ENCODE measurements around the gene HOXA3.

Gene HOXA3

DNA sequence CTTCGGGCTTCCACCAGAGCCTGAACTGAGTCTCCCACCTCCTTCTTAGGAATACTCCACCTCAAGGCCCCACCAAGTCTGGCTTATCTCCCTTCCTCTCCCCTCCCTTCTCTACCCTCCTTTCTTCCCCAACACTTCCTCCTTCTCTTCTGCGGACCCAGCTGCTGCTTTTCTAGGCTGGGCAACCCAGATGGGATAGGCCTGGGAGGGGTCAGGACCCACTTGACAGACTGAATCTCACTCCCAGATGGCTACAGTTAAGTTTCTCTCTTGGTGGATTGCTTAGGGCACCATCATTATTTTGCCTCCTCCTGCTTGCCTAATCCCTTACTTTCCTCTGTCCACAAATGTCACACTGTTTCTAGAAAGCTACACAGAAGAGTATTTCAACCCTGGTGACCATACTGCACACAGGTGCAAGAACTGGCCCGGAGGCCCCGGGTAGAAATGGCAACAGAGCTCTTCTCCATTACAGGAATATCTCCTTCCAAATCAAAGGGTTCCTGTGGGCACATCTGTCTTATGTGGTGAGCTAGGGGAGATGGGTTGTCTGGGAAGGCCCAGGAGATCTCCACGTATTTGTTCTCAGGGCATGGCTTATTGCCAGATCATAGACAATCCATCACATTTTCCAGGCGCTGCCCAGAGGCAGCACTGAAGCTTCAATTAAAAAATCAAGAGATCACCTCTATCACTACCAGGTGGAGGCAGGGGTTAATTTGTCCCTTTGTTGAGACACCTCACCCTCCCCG, 37.8 kb upstream of the HOXA3 start:
- H3K4me3 ChIP-seq (ENCODE audit: low read length), result no peak overlapping the region
- no peak overlapping the region for H4K5ac ChIP-seq (ENCODE audit: low read length)
- H3K4me1 ChIP-seq (ENCODE audit: control insufficient read depth, low read depth, low read length), result no peaks in the 10 kb centered on the region
- H3K79me1 ChIP-seq (ENCODE audit: low read length), result no peaks in the 10 kb centered on the region
- no peak overlapping the region for H3K56ac ChIP-seq (ENCODE audit: low read length)
- no peak overlapping the region for H3K18ac ChIP-seq (ENCODE audit: low read length)
- H2BK120ac ChIP-seq (ENCODE audit: low read depth, low read length), result no peak overlapping the region
- no peaks in the 10 kb centered on the region for H3K36me3 ChIP-seq (ENCODE audit: control insufficient read depth, insufficient read depth, low read length)
- no peak overlapping the region for H3K9ac ChIP-seq (ENCODE audit: low read length)
- no peaks in the 10 kb centered on the region for H3K79me2 ChIP-seq (ENCODE audit: control insufficient read depth, insufficient read depth, low read length)
- no peak overlapping the region for H3K23ac ChIP-seq (ENCODE audit: low read length)
- H3K27me3 ChIP-seq (ENCODE audit: insufficient read depth, low read length, poor library complexity), result peaks cover 83% of the 10 kb centered on the region
- no peak overlapping the region for H2BK15ac ChIP-seq (replicated peaks; ENCODE audit: low read depth)
- DNase-seq, result no peak
- no CpG with 5 or more reads among the region's 7 CpGs for WGBS (ENCODE audit: extremely low coverage, insufficient coverage, low lambda C conversion rate)
- no peak overlapping the region for H4K8ac ChIP-seq (ENCODE audit: low read depth, low read length)
- no peak overlapping the region for H2BK5ac ChIP-seq (ENCODE audit: low read length)
- H2AK5ac ChIP-seq (ENCODE audit: low read length), result no peak overlapping the region
- H3K4ac ChIP-seq (ENCODE audit: low read depth, low read length), result no peak overlapping the region
- H3K27ac ChIP-seq (ENCODE audit: low read depth, low read length), result no peak overlapping the region
- no peak overlapping the region for H3K4me2 ChIP-seq (ENCODE audit: low read length)

DNA sequence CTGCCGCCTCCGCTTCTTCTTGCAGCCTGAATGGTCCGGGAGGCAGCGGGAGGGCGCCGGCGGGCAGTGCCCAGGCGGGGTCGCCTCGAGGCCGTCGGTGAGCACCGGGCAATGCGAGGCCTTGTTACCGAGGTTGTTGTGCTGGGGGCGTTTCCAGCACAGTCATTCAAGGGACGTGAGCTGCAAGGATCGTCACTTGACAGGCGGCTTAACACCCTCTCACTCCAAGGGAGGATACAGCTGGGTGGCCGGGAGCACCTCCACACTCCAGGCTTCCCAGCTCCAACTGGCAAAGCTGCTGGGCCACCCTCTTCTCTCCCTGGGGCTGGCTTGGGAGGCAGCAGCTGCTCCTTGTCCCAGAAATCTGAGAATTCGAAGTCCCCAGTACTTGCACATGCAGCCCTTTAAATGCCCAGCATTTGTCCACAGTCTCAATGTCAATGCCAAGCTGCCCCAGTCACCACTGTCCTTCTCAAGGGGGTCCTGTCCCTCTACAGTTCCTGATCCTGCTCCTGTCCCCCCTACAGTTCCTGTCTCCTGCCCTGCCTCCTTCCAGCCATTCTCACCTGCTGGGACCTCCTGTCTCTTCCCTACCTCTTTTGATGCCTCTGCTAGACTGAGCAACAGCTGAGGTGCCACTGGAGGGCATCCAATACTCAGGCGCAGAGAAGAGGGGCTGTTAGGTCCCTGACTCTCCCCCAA, 37.1 kb upstream of the HOXA3 start:
- Histone ChIP-seq H3K4ac (ENCODE audit: low read depth, low read length) (no peak overlapping the region), H4K8ac (ENCODE audit: low read depth, low read length) (no peak overlapping the region), H3K4me3 (ENCODE audit: low read length) (no peak overlapping the region), H3K4me2 (ENCODE audit: low read length) (peak overlapping the region; percentile 54), H2BK5ac (ENCODE audit: low read length) (no peak overlapping the region), H3K23ac (ENCODE audit: low read length) (peak overlapping the region; percentile 45), H2AK5ac (ENCODE audit: low read length) (no peak overlapping the region), H3K79me2 (ENCODE audit: control insufficient read depth, insufficient read depth, low read length) (no peaks in the 10 kb centered on the region), H3K18ac (ENCODE audit: low read length) (no peak overlapping the region), H3K4me1 (ENCODE audit: control insufficient read depth, low read depth, low read length) (no peaks in the 10 kb centered on the region), H3K56ac (ENCODE audit: low read length) (peak overlapping the region; percentile 61), H3K36me3 (ENCODE audit: control insufficient read depth, insufficient read depth, low read length) (no peaks in the 10 kb centered on the region), H3K27me3 (ENCODE audit: insufficient read depth, low read length, poor library complexity) (peaks cover 90% of the 10 kb centered on the region), H3K27ac (ENCODE audit: low read depth, low read length) (no peak overlapping the region), H3K9ac (ENCODE audit: low read length) (no peak overlapping the region), H2BK15ac (replicated peaks; ENCODE audit: low read depth) (no peak overlapping the region), H4K5ac (ENCODE audit: low read length) (no peak overlapping the region), H2BK120ac (ENCODE audit: low read depth, low read length) (no peak overlapping the region), H3K79me1 (ENCODE audit: low read length) (no peaks in the 10 kb centered on the region)
- no peak for DNase-seq
- WGBS (ENCODE audit: extremely low coverage, insufficient coverage, low lambda C conversion rate), result no CpG with 5 or more reads among the region's 22 CpGs

DNA sequence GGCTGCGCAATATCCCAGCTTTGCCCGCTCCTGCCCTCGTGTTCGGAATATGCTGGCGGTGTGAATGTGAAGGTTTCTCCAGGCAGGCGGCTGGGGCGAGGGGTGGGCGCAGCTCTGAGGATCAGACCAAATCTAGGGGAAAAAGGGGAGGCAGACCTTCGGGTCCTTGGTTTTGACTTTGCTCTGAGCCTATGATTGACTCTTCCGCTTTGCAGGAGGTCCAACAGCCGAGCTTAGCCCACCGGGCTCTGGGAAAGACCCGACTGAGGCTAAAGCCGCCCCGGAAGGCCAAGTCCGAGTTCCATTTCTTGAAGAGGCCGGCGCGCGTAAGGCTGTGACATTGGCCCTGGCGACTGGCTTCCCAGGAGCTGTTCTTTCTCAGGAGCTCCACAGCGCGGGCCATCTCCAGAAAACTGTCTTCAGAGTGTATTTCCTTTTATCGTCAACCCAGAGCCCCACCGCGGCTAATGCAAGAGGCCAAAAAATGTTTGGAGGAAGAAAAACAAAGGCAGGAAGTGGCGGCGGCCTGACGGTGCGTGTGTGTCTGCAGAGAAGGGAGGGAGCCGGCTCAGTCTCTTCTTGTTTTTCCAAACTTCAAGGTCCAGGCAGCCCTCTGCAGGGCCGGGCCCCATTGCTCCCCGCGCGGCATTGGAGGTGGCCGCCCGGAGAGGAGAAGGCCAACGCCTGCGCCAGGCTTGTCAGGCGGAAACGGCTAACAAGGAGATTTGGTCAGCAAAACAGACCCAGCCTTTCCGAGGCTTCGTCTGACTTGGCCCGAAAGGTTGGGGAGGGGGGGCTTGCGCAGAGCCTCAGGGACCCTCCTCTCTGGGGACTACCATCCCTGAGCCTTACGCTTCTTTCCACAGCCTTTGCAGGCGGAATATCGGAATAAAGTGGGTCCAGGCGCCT, 36.3 kb upstream of the HOXA3 start:
- H3K4me1 ChIP-seq (ENCODE audit: control insufficient read depth, low read depth, low read length), result no peaks in the 10 kb centered on the region
- H3K9ac ChIP-seq (ENCODE audit: low read length), result peak overlapping the region; percentile 26
- peak overlapping the region; percentile 54 for H3K4me2 ChIP-seq (ENCODE audit: low read length)
- DNase-seq, result peak; percentile 63
- H3K27me3 ChIP-seq (ENCODE audit: insufficient read depth, low read length, poor library complexity), result peaks cover 92% of the 10 kb centered on the region
- no peak overlapping the region for H4K5ac ChIP-seq (ENCODE audit: low read length)
- H3K36me3 ChIP-seq (ENCODE audit: control insufficient read depth, insufficient read depth, low read length), result no peaks in the 10 kb centered on the region
- no peak overlapping the region for H4K8ac ChIP-seq (ENCODE audit: low read depth, low read length)
- H3K79me2 ChIP-seq (ENCODE audit: control insufficient read depth, insufficient read depth, low read length), result no peaks in the 10 kb centered on the region
- no peak overlapping the region for H3K27ac ChIP-seq (ENCODE audit: low read depth, low read length)
- no peaks in the 10 kb centered on the region for H3K79me1 ChIP-seq (ENCODE audit: low read length)
- no peak overlapping the region for H3K18ac ChIP-seq (ENCODE audit: low read length)
- WGBS (ENCODE audit: extremely low coverage, insufficient coverage, low lambda C conversion rate), result no CpG with 5 or more reads among the region's 49 CpGs
- peak overlapping the region; percentile 61 for H3K56ac ChIP-seq (ENCODE audit: low read length)
- H3K4ac ChIP-seq (ENCODE audit: low read depth, low read length), result no peak overlapping the region
- H2BK5ac ChIP-seq (ENCODE audit: low read length), result no peak overlapping the region
- H2AK5ac ChIP-seq (ENCODE audit: low read length), result no peak overlapping the region
- H2BK120ac ChIP-seq (ENCODE audit: low read depth, low read length), result no peak overlapping the region
- H3K4me3 ChIP-seq (ENCODE audit: low read length), result no peak overlapping the region
- no peak overlapping the region for H3K23ac ChIP-seq (ENCODE audit: low read length)
- no peak overlapping the region for H2BK15ac ChIP-seq (replicated peaks; ENCODE audit: low read depth)

DNA sequence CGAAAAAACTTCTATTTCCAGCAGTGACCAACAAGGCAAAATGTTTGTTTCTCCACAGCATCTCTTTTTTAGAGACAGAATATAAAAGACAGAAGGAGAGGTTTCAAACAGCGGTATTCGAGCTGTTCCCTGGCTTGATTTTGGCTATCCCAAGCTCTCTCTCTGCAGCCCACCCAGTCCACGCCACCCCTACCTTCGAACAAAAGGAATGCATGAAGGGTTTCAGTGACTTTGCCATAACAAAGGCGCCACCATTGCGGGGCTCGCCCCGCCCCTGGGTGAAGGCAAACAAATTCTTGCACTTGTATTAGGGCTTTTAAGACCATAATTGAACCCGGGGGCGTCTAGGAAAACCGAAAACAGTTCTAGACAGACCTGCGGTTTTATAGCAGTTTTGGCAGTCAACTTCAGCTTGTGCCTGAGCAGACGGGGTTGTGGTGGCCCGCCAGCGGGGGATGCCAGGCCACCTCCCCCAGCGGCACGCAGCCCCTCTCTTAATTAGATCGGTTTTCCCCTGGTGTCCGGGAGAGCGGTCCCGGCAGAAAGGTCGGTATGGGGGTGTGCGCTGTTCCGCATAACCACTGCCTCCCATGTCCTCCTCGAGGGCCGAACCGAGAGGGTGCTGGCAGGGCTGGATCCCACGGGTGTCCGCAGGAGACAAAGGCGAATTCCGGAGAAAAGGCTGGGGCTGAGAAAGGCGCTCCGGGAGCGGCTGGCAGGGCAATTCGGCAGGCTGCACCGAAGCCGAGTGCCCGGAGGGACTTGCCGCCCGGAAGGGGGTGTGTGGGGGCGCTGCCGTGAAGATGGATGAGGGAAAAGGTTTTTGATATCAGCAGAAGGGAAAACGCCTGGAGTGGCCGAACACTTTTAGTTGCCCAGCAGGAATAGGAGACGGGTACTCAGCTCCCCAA, 35.3 kb upstream of the HOXA3 start:
- H3K27ac ChIP-seq (ENCODE audit: low read depth, low read length), result no peak overlapping the region
- H3K79me1 ChIP-seq (ENCODE audit: low read length), result no peaks in the 10 kb centered on the region
- no peak overlapping the region for H2AK5ac ChIP-seq (ENCODE audit: low read length)
- H3K4ac ChIP-seq (ENCODE audit: low read depth, low read length), result no peak overlapping the region
- H3K9ac ChIP-seq (ENCODE audit: low read length), result no peak overlapping the region
- no peaks in the 10 kb centered on the region for H3K4me1 ChIP-seq (ENCODE audit: control insufficient read depth, low read depth, low read length)
- no peak overlapping the region for H2BK120ac ChIP-seq (ENCODE audit: low read depth, low read length)
- H3K23ac ChIP-seq (ENCODE audit: low read length), result peak overlapping the region; percentile 48
- no peak overlapping the region for H3K56ac ChIP-seq (ENCODE audit: low read length)
- H4K8ac ChIP-seq (ENCODE audit: low read depth, low read length), result no peak overlapping the region
- H2BK15ac ChIP-seq (replicated peaks; ENCODE audit: low read depth), result no peak overlapping the region
- no peak overlapping the region for H3K18ac ChIP-seq (ENCODE audit: low read length)
- no peaks in the 10 kb centered on the region for H3K79me2 ChIP-seq (ENCODE audit: control insufficient read depth, insufficient read depth, low read length)
- no peak overlapping the region for H3K4me3 ChIP-seq (ENCODE audit: low read length)
- H3K36me3 ChIP-seq (ENCODE audit: control insufficient read depth, insufficient read depth, low read length), result no peaks in the 10 kb centered on the region
- no peak overlapping the region for H4K5ac ChIP-seq (ENCODE audit: low read length)
- peak overlapping the region; percentile 54 for H3K4me2 ChIP-seq (ENCODE audit: low read length)
- no peak for DNase-seq
- H3K27me3 ChIP-seq (ENCODE audit: insufficient read depth, low read length, poor library complexity), result peaks cover 90% of the 10 kb centered on the region
- H2BK5ac ChIP-seq (ENCODE audit: low read length), result no peak overlapping the region
- no CpG with 5 or more reads among the region's 46 CpGs for WGBS (ENCODE audit: extremely low coverage, insufficient coverage, low lambda C conversion rate)

All from mesendoderm (in vitro differentiated cells).